Heart left ventricle (tissue), 16 donors: ENCODE measurements around the gene CRHR1. TPM values are rescaled to one million over a fixed set of nuclear protein-coding genes. Genes with fewer than 3 reads are reported as not detected.
A peak's percentile ranks its signal among the peaks of the same experiment; 100 is the strongest.

Experiments used
- ATAC-seq, 4 donors: fragments of 200-7000 bp; cut with Tn5 transposase; one replicate each; pipeline ENCODE4 v1.9.1; 2020 to 2022; ENCODE audit warnings: moderate library complexity in 4 of 4, mild to moderate bottlenecking in 3 of 4, moderate number of reproducible peaks in 1 of 4
- DNase-seq, 5 donors: peaks; one replicate each; pipeline ENCODE4 v3.0.0-alpha.2; 2020
- H3K27ac ChIP-seq, 12 donors: fragments of 200-600 bp; sonication (generic) in 4 of 12; one replicate each; pipeline versions ENCODE4 v1.5.0 to v1.8.0; 2016 to 2022; ENCODE audit warnings: mild to moderate bottlenecking in 2 of 12
- H3K27me3 ChIP-seq, 9 donors: fragments of 200-600 bp; sonication (generic) in 2 of 9; one replicate each; pipeline versions ENCODE4 v1.5.1 to v1.8.0; 2016 to 2022; ENCODE audit warnings: mild to moderate bottlenecking in 3 of 9
- H3K36me3 ChIP-seq, 9 donors: fragments of 200-600 bp; sonication (generic) in 2 of 9; one replicate each; pipeline versions ENCODE4 v1.5.0 to v1.8.0; 2018 to 2022; ENCODE audit warnings: mild to moderate bottlenecking in 2 of 9
- H3K4me1 ChIP-seq, 12 donors: fragments of 200-600 bp; sonication (generic) in 4 of 12; one replicate each; pipeline versions ENCODE4 v1.5.0 to v1.8.0; 2016 to 2022; ENCODE audit warnings: mild to moderate bottlenecking in 3 of 12
- H3K4me3 ChIP-seq, 12 donors: fragments of 200-600 bp; sonication (generic) in 4 of 12; one replicate each; pipeline versions ENCODE4 v1.5.0 to v1.8.0; 2017 to 2022; ENCODE audit warnings: mild to moderate bottlenecking in 9 of 12, moderate library complexity in 4 of 12
- H3K9me3 ChIP-seq, 12 donors: fragments of 200-600 bp; sonication (generic) in 4 of 12; one replicate each; pipeline versions ENCODE4 v1.5.0 to v1.8.0; 2016 to 2022; ENCODE audit warnings: mild to moderate bottlenecking in 1 of 12
- CTCF ChIP-seq, 12 donors: fragments of 200-600 bp; sonication (generic) in 4 of 12; IDR thresholded peaks; one replicate each; pipeline versions ENCODE4 v1.5.0 to v1.8.0; 2018 to 2022; ENCODE audit warnings: antibody characterized with exemption in 12 of 12, mild to moderate bottlenecking in 5 of 12
- POLR2A ChIP-seq, 2 donors: fragments of 450-650 bp; IDR thresholded peaks; one replicate each; pipeline ENCODE4 v1.6.1; 2017; ENCODE audit warnings: antibody characterized with exemption in 2 of 2, mild to moderate bottlenecking in 2 of 2, moderate library complexity in 2 of 2
- WGBS, 4 donors: extraction: QIAGEN DNeasy Blood & Tissue Kit in 2 of 4; methylation state at CpG; one replicate each; pipeline versions ENCODE4 v1.1.5 to v1.1.7; 2013 to 2018; 5-methylcytosine and 5-hydroxymethylcytosine counted together
- intact Hi-C, 10 donors: fragments of 100-400 bp; cut with DNase I; formaldehyde crosslinking; loops; one replicate each; pipeline versions ENCODE4 v1.11.1 to v1.14.2; 2022
- polyA plus RNA-seq, 2 donors: library from polyadenylated mRNA; stranded (reverse); fragments of 200-250 nt; gene quantifications; one replicate each; pipeline ENCODE4 v1.2.3, GENCODE V29; 2013
- total RNA-seq, 9 donors: library from RNA; depleted of rRNA in 2 of 9; stranded (reverse); fragments of >200 nt in 2 of 9; fragmentation: NEBNext Ultra II Directional in 3 of 9; extraction: Animal tissue kit (Norgen Biotek cat#: 25700) in 3 of 9; gene quantifications; one replicate each; pipeline versions ENCODE4 v1.1.0 to v1.2.4, GENCODE V29; 2016 to 2023
- donor health status: ischemic (EF 13 %, LVEDD 7.1; RV severe dilation, severe dysfunction).
- donor health status: healthy with polysubstance abuse.
- donor health status: DM: no; HTN: yes; CAD: no.
- donor health status: DM: no; HTN: no; CAD: no.
- donor health status: ischemic (EF 25% LVEDD 6.9; RV normal size, moderate dysfunction).
- donor health status: ischemic (EF 25% LVEDD 5.7; RV mildly dilated, moderate dysfunction).
- donor health status: healthy.
- donor health status: DM: yes; HTN: yes; CAD: no.
- donor health status: ischemic (EF 35%, LVEDD 5.7; RV mildly dilated, moderate dysfunction).
- donor health status: nonischemic (EF 11% LVEDD 7.7; RV severe dilation, severe dysfunction).
- donor health status: DM: yes; HTN: yes; CAD: no.
- donor health status: PGD.
- donor health status: ischemic (EF 29% LVEDD 5.4; RV normal size, mild dysfunction).
- donor health status: nonischemic (EF 23%, LVEDD 6.1; RV moderate dilation, normal function).

CRHR1 gene
- total and polyA plus RNA-seq, 11 donors, result 0.52 TPM; not detected in 10

DNA sequence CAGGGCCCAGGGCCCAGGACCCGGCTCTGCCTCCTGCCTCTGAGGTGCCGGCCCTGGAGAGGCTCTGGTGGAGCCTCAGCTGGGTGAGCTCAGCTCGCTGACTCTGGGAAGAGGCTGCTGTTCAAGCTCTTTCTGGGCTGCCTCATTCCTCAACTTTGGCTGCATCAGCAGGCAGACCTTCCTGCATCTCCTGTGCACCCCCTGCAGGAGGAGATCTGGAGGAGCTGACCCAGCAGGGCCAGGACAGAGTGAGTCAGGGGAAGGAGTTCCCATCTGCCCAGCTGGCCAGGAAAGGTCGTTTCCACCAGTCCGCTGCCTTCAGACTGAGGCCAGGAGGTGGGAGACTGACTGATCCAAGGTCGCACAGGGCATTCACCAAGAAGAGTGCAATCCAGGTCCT is 10.7 kb downstream of the CRHR1 start:
- Histone ChIP-seq H3K4me1 (no peaks in the 10 kb centered on the region), H3K27me3 (peaks cover 8 to 86% (median 31%) of the 10 kb centered on the region in 9 donors), H3K27ac (no peak overlapping the region), H3K9me3 (no peaks in the 10 kb centered on the region), H3K4me3 (no peak overlapping the region), H3K36me3 (no peaks in the 10 kb centered on the region)
- DNase-seq (no peak), ATAC-seq (no peak)
- TF ChIP-seq POLR2A (IDR thresholded peaks at IDR 0.05) (no peak), CTCF (IDR thresholded peaks at IDR 0.05) (no peak)
- WGBS, 4 donors, result 54 to 68% (median 59%) methylated on average over 6 of the region's 6 CpGs
- intact Hi-C loops, result no loop called here

- no peak for DNase-seq
- no peak for ATAC-seq
- no peak for TF ChIP-seq CTCF (IDR thresholded peaks at IDR 0.05)
- no peak for TF ChIP-seq POLR2A (IDR thresholded peaks at IDR 0.05)
- 26 to 39% (median 29%) methylated on average over 2 of the region's 2 CpGs for WGBS, 4 donors
- intact Hi-C loops, result no loop called here
- Histone ChIP-seq H3K9me3 (no peaks in the 10 kb centered on the region), H3K27ac (no peak overlapping the region), H3K4me3 (no peak overlapping the region), H3K36me3 (no peaks in the 10 kb centered on the region), H3K27me3 (peaks cover 0 to 64% (median 9%) of the 10 kb centered on the region in 9 donors), H3K4me1 (no peaks in the 10 kb centered on the region)
Measured at GRCh38 chr17:45800816-45801215, 16.7 kb downstream of the CRHR1 start.

GRCh38 chr17:45801421-45801820 is 17.3 kb downstream of the CRHR1 start:
- no peak for TF ChIP-seq CTCF (IDR thresholded peaks at IDR 0.05)
- TF ChIP-seq POLR2A (IDR thresholded peaks at IDR 0.05), result no peak
- H3K4me3 ChIP-seq, result no peak overlapping the region
- ATAC-seq, result peak in 1 of 4 donors; percentile 27
- DNase-seq, result no peak
- no peak overlapping the region for H3K27ac ChIP-seq
- no peaks in the 10 kb centered on the region for H3K9me3 ChIP-seq
- intact Hi-C loops, result no loop called here
- H3K36me3 ChIP-seq, result no peaks in the 10 kb centered on the region
- peaks cover 0 to 60% (median 8%) of the 10 kb centered on the region in 9 donors for H3K27me3 ChIP-seq
- no peaks in the 10 kb centered on the region for H3K4me1 ChIP-seq
- WGBS, 4 donors, result 67 to 79% (median 70%) methylated on average over 8 of the region's 8 CpGs

DNA sequence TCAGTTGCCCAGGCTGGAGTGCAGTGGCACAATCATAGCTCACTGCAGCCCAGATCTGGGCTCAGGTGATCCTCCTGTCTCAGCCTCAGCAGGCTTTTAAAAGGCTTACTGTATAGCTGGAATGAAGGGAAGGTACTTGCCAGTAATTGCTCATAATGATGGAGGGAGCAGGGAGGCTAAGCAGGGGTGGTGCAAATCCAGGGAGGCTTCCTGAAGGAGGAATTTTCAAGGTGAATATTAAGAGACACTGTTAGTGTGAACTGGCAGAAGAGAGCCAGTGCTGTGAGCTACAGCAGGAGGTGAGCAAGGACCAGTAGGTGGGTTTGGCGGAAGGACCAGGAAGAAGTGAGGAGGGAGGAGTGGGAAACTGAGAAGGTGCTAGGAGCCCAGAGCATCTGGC is 24.7 kb downstream of the CRHR1 start:
- intact Hi-C loops, result no loop called here
- Histone ChIP-seq H3K4me3 (no peak overlapping the region), H3K4me1 (no peaks in the 10 kb centered on the region), H3K36me3 (no peaks in the 10 kb centered on the region), H3K9me3 (no peaks in the 10 kb centered on the region), H3K27me3 (peaks cover 0 to 23% (median 0%) of the 10 kb centered on the region in 9 donors), H3K27ac (no peak overlapping the region)
- DNase-seq (no peak), ATAC-seq (no peak)
- TF ChIP-seq CTCF (IDR thresholded peaks at IDR 0.05), result no peak
- TF ChIP-seq POLR2A (IDR thresholded peaks at IDR 0.05), result no peak
- 60 to 80% (median 77%) methylated on average over 1 of the region's 1 CpG for WGBS, 4 donors
